Measurements from ENCODE around the gene FAM228B.

DNA sequence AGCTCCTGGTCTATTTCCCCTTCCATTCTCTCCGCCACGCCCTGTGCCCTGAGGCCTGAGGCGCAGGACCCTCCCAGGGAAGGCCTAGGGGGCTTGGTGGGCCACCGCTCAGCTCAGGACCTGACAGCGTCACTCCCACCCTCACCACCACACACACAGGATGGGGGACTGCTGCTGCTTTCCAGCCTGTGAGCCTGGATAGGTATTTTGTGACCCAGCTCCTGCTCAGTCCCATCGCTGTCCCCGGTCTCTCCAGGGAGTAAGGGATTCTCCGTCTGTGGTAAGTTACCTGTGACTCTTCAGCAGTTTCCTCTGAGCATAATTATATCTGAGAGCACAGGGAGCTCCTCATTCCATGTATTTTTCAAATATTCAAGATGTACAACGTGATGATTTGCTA, 67.9 kb downstream of the FAM228B start:
- TF ChIP-seq CTCF (optimal IDR thresholded peaks at IDR 0.05 in 1 of 3, IDR thresholded peaks at IDR 0.05 in 1 of 3, conservative IDR thresholded peaks at IDR 0.05 in 1 of 3; ENCODE audit: extremely low read depth in 1 of 3, insufficient read depth in 2 of 3, low read length in 3 of 3) (no peak), EZH2 (IDR thresholded peaks at IDR 0.05; ENCODE audit: low read length) (no peak)

Data from keratinocyte (primary cell).